GM12891 (cell line): ENCODE measurements around the gene SLC3A2.

ENCODE experiments used
- POLR2AphosphoS5 ChIP-seq: IDR thresholded peaks from 2 replicates; pipeline ENCODE4 v1.6.1; 2011; ENCODE audit warnings: low read depth, low read length, control low read depth
- TAF1 ChIP-seq: IDR thresholded peaks from 2 replicates; pipeline ENCODE4 v1.6.1; 2011; ENCODE audit warnings: low read depth, low read length, control low read depth

DNA sequence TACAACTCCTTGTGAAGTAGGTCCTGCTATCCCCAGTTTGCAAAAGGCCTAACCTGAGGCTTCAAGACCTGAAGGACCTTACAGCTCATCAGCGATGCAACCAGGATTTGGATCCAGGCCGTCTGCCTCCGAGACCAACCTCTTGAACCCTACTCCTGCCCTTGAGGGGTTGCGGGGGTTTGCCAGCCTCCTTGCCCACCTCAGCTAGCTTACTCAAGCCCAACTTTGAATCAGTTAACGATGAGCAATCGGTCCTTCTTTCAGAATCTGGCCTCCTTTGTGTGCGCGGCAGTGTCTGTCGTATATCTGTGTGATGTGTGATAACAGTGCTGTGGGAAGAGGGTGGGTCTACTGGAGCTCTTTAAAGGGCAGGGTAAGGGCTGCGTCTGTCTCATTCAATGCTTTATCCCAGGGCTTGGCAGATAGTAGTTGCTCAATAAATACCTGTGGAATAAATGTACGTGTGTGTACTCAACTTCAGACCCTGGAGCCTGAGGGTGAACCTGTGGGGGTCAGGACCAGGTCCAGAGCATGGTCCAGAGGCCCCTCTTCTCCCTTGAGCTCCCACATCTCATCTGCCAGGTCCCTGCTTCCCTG, 37.3 kb downstream of the SLC3A2 start:
- TF ChIP-seq POLR2AphosphoS5 (no peak), TAF1 (no peak)
